Left cardiac atrium (tissue), 4 donors: ENCODE results near the gene DYNC1I2. TPM values are rescaled to one million over a fixed set of nuclear protein-coding genes. Genes with fewer than 3 reads are reported as not detected.
A peak's percentile ranks its signal among the peaks of the same experiment; 100 is the strongest.

Source experiments
- ATAC-seq, 2 donors: fragments of 200-7000 bp; cut with Tn5 transposase; one replicate each; pipeline ENCODE4 v1.9.1; 2020; ENCODE audit warnings: mild to moderate bottlenecking in 2 of 2, moderate library complexity in 2 of 2
- DNase-seq: peaks from one replicate; pipeline ENCODE4 v3.0.0-alpha.2; 2020
- intact Hi-C, 2 donors: fragments of 100-400 bp; cut with DNase I; formaldehyde crosslinking; loops; one replicate each; pipeline versions ENCODE4 v1.14.1 to v1.15.1; 2022 to 2023
- long read RNA-seq: library from polyadenylated mRNA; unstranded; transcript quantifications from one replicate; pipeline ENCODE4 v2.0.0, GENCODE V29; 2021
- total RNA-seq, 2 donors: library from RNA; stranded (reverse); fragmentation: NEBNext Ultra II Directional; extraction: Animal tissue kit (Norgen Biotek cat#: 25700); gene quantifications; one replicate each; pipeline ENCODE4 v1.2.1, GENCODE V29; 2021
- donor health status: DM: no; HTN: yes; CAD: no.
- donor health status: DM: no; HTN: yes; CAD: no; lungs with severe emphysema.
- donor health status: DM: yes; HTN: yes; CAD: no.
- donor health status: Dilated cardiomyopathy.

The DYNC1I2 gene
- total RNA-seq = 10 to 100 TPM; 58.6 to 59.9 TPM
- long read RNA-seq, transcript DYNC1I2-201 (16 exons, 2,589 nt) = minor isoform, 6 of 27 reads
- long read RNA-seq, transcript DYNC1I2-203 (16 exons, 2,572 nt) = major isoform, 17 of 27 reads
- long read RNA-seq, partial matches to known transcripts = 0 of 27 reads
- long read RNA-seq, other reads (novel, unspliced or antisense) = 3 of 27 reads

DNA sequence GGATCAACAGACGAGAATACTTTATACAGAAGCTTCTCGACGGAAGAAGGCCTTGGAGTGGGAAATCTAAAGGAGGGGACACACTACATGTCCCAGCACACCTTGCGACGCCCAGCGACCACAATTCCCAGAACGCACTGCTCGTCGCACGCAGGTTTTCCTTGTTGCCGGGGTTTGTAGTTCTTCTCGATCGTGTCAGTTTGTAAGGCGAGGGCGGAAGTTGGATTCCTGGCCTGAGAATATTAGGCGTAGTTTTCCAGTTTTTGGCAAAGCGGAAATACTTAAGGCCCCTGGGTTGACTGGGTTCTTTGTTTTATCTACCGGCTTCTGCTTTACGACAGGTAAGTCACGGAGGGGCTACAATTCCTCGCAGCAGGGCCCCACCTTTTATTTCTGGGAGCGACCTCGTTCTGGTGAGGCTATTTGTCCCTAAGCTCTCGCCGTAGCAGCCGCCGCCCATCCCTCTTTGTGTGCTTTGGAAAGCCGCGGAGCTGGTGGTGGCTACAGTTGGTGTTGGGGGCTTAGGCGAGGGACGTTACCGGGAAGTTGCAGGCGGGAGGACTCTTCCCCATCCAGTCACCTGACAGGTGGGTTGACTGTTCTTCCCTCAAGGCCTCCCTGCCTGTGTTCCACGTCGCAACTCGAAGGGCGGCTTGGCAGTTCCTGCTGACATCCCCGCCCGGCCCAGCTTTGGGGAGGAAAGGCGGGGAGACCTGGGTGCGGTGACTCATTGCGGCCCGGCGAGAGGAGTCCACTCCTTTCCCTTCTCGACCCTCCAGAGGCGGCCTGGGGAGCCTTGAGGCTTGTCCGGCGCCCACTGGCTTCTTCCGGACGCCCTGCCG is at the start of gene DYNC1I2:
TSS of gene DYNC1I2 (plus strand) at position 183 of the 842 bp plus-strand sequence. CDS start 2,687 bp downstream, outside the sequence.
- peak; percentile 98 for ATAC-seq
- intact Hi-C loops = no loop called here

GRCh38 chr2:171651667-171652415 is 35.4 kb upstream of the DYNC1I2 start:
- no peak for DNase-seq
- intact Hi-C loops = no loop called here
- ATAC-seq = no peak

More for the DNA sequence above, at the start of gene DYNC1I2:
- peak; percentile 94 for DNase-seq

DNA sequence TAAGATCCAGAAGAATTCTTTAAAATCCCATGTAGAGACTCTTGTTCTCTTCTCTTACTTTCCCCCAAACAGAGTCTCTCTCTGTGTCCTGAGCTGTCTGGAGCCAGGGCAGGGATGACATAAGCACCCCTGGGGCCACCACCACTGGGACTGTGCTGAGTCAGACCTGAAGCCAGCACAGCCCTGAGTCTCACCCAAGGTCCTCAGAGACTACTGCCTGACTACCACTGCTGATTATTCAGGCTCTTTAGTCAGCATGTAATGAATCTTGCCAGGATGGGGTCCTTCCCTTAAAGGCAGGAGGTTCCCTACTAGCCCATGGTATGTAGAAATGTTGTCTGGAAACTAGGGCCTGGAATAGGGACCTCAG is 34.9 kb upstream of the DYNC1I2 start:
- DNase-seq = no peak
- ATAC-seq = no peak
- intact Hi-C loops = no loop called here

DNA sequence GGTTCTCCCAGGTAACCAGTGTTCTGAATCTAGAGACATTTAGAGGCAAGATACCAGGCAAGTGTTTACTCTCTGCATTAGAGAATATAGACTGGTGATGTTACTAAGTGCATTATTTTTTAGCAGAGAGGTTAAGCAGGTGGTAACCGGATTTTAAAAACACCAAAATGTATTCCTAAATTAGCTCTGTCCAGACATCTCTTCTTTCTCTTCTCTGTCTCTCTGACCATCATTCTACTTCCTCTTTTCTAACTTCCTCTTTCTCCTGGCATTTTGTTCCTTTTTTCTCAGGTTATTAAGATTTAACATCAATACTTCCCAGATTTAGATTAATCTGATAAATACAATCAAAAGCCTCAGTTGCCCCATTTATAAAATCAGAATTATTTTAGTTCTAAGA is 31.7 kb upstream of the DYNC1I2 start:
- intact Hi-C loops = no loop called here
- ATAC-seq (no peak), DNase-seq (no peak)

GRCh38 chr2:171667041-171667440 is 20.2 kb upstream of the DYNC1I2 start:
- ATAC-seq (no peak), DNase-seq (no peak)
- intact Hi-C loops = no loop called here

DNA sequence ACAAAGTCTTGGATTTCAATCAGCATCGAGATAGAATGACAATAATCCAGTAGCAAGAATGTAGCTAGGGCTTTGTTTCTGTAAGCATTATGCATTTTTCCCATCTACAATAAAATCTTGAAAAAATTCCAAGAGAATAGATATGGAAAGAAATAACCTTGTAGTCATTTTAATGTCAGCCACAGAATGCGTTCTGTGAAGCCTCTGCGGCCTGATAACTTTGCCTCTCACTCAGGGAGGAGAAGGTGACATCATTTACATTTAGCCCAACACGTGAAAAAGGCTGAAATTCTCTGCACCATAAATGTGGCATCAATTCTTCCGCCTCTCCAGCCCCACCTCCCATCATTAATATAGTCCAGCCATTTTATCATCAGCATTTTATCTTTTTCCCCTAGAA is 19.1 kb upstream of the DYNC1I2 start:
- no peak for DNase-seq
- ATAC-seq = no peak
- intact Hi-C loops = no loop called here

DNA sequence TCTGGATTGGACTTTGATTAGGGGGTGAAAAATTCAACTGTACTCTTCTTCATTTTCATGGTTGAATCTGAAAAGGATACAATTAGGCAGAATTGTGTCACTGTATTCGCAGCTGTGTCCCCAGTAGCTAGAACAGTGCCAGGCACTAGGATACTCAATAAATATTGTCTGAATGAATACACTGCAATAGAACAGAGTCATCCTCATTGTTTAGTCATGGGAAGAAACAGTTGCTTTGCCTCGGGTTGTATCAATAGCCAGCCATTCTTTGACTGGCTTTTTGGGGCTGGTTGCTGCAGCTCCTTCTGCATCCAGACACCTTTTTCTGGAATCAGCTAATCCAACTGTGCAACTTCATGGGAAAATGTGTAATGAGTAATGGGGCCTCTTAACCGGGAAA is 18.1 kb upstream of the DYNC1I2 start:
- no peak for ATAC-seq
- DNase-seq = no peak
- intact Hi-C loops = no loop called here

DNA sequence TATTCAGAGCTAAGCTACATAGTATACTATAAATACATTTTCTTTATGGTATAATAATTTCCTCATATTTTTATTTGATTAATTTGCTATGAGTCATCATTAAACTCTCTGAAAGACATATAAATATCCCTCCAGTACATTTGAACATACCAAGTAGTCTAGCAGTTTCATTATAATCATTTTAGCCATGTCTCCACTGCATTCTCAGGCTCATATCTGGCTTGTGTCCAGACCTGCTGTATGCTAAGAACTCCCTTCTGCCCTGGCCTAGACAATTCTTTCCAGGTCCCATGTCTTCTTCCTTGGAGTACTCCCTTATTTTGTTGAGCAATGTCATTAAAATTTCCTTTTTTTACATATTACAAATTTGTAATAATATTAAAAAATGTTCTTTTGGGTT is 16.6 kb upstream of the DYNC1I2 start:
- intact Hi-C loops = no loop called here
- no peak for DNase-seq
- no peak for ATAC-seq

DNA sequence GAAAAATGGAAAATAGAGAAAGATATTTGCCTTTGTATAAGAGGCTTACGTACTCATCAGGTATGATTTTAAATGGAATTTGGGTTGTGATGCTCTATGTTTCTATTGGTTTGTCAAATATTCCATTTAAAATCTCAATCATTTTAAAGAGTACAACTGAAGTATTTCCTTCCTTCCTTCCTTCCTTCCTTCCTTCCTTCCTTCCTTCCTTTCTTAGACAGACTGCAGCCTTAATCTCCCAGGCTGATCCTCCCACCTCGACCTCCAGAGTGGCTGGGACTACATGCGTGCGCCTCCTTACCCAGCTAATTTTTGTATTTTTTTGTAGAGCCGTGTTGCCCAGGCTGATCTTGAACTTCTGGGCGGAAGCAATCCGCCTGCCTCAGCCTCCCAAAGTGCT is 15.4 kb upstream of the DYNC1I2 start:
- intact Hi-C loops = no loop called here
- ATAC-seq (no peak), DNase-seq (no peak)

DNA sequence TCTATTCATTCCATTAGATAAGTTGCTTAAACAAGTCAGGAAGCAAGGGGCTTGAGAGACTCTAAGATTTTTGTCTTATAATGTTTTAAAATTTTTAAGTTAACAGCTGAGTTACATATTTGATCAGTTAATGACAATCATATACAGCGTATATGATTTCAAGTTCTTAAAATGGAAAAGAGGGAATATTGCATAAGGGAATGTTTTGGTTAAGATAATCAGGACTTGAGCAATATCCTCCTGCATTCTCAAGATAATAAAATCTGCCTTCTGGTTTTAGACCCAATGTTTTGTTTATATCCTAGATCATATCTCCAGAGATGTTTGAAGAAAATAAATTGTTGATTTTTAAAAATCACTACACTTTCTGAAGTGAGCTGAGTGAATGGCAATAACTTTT is 13.4 kb upstream of the DYNC1I2 start:
- no peak for ATAC-seq
- DNase-seq = no peak
- intact Hi-C loops = no loop called here

DNA sequence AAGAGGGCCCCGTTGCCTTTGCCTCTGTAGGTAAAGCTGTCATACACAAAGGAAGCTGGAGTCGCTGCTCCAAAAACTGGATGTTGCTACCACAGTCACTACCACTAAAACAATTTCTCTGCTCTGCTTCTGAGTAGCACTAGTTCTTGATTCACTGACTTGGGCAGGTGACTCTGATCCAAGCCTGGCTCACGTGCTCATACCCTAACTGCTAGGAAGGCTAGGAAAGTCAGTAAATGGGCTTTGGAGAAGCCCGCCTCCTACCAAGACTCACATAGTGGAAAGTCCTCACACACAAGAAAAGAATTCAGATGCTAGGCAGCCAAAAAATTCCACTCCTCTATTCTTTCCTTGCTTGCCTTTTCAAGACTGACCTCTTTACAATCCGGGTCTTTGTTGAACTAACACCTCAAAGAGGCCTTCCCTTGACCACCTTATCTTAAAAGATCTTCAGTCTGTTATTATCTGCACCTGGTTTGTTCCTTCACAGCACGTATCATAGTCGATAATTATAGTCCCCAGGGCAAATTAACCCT is 11.4 kb upstream of the DYNC1I2 start:
- DNase-seq (no peak), ATAC-seq (no peak)
- intact Hi-C loops = no loop called here

DNA sequence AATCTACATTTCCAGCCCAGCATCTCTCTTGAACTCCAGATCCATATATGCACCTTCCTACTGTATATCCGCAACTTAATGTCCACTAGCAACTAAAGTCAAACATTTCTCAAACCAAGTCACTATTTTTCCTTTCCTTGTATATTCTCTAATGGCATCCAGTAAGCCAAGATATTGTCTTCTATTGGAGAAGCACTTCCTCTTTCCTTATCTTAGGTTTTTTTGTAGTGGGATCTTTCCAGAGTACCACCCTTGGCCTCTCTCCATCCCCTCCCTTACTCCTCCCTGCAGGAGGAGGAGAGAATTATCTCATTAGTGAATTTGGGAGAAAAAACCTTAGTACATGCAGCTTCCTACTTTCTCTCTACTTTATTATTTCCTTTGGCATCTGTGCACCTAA is 8.7 kb upstream of the DYNC1I2 start:
- intact Hi-C loops = no loop called here
- no peak for DNase-seq
- no peak for ATAC-seq

- no peak for DNase-seq
- ATAC-seq = peak; percentile 6 to 10
Measured at GRCh38 chr2:171688129-171688465, 828 bp downstream of the DYNC1I2 start.

DNA sequence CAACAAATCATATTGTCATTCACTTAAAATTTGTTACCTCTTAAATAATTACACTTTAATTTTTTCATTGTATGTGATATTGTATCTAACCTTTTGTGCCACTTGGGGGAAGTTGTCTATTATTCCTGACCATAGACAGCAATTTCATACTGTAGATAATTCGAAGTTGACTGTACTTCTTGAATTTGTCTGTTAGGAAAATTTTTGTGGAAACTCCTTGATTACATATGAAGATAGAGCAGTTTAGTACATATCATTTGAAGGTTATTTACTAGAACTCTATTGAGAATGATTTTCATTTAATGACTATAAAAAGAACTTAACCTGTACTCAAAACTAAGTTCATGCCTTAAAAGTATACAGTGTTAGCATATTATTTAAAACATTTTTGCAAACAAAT is 5.1 kb downstream of the DYNC1I2 start:
- intact Hi-C loops = no loop called here
- ATAC-seq (no peak), DNase-seq (no peak)

More at GRCh38 chr2:171688129-171688465, 828 bp downstream of the DYNC1I2 start:
- intact Hi-C loops = no loop called here

GRCh38 chr2:171702781-171703556 is 15.7 kb downstream of the DYNC1I2 start:
- no peak for ATAC-seq
- intact Hi-C loops = loop anchor here in 1 of 2 donors (10.0 kb wide), 1 partner anchor 762 kb away; no protein-coding TSS in a partner anchor
- DNase-seq = no peak

DNA sequence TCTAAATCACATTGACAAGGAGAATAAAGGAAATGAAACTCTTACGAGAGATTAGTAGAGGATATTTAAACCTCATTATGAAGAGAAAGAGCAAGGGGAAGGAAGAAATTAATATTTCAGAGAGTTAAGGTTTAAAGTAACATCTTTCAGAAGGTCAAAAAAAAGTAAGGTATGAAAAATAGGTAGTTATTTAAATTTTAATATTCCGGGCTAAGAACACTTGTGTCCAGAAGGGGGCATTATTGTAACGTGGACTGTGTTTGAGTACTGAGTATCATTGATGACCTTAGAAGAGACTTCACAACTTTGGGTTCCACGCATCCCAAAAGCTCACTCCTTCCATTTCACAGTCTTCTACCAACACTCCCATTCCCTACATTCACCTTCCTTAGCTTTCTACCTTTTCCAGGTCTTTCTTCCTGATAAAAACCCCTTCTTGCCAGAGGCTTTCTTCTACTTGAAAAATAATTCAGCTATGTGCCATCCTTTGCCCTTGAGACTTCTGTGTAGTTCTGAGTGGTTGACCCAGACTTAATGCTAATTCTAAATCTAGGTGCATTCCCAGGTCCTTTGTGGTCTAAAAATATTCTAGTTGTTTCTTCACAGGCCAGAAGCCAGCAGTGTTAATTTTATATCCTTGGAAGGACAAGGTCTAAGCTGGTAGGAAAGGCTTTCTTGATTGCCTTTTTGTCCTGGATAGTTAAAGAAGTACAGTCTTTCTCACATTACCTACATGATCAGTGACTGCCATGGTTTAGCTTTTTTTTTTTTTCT is 16.5 kb downstream of the DYNC1I2 start:
- ATAC-seq (peak in 1 of 2 donors; percentile 44), DNase-seq (no peak)
- intact Hi-C loops = loop anchor here in 1 of 2 donors (10.0 kb wide), 1 partner anchor 761 kb away; no protein-coding TSS in a partner anchor

DNA sequence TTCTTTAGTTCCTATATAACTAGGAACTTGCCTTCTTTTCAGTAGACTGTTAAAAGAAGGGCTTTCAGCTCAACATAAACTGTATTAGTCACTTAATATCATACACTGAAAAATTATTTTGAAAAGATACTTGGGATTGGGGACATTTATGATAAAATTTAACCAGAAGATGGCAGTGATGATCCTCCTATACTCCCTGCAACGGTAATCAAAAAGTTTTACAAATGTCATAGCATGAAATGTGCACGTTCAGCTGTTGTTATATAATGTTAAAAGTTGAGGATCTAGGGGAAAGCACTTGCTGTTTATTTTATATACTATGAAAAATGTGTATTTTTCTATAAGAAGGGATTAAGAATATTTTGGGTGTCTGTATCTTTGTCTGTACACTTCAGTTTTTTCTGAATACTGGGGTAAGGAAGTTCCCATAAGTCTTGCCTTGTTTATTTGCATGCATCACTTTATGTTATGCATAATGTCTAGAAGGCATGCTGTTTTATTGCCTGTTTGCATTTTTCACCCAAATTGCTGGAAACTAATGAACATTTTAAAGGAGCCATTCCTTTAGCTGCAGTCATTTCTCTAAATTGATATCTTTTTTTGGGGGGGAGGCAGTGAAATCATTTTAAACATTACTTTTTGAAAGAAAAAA is 19.0 kb downstream of the DYNC1I2 start:
- intact Hi-C loops = loop anchor here in 1 of 2 donors (5.0 to 10.0 kb wide), 2 partner anchors 406 to 759 kb away; no protein-coding TSS in a partner anchor
- no peak for ATAC-seq
- no peak for DNase-seq

DNA sequence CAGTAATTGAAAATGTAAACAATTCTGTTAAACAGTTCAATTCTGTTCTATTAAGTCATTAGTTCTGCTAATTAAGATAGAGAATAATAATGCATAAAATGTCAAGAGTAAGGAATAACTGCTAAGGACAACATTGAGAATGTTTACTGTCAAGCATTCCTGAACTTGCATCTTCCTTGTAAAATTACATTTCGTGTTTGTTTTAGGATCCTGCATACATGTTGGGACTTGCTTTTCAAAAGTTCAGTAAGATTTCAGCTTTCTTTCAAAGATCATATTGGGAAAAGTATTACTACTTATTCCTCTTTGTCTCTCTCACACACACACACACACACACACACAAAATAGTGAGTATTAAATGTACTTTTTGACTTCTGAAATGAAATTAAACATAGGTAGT is 20.5 kb downstream of the DYNC1I2 start:
- ATAC-seq (no peak), DNase-seq (no peak)
- intact Hi-C loops = loop anchor here in 1 of 2 donors (5.0 to 10.0 kb wide), 2 partner anchors 405 to 757 kb away; no protein-coding TSS in a partner anchor
